ENCODE results near the gene STK17A.

Gene STK17A

GRCh38 chr7:43582503-43583423, at the start of gene STK17A (continued):
- no peak for TF ChIP-seq ZNF280D (tag by site-specific recombination; IDR thresholded peaks at IDR 0.05)
- no peak for TF ChIP-seq ZNF488 (tag by site-specific recombination; IDR thresholded peaks at IDR 0.05)
- TF ChIP-seq INSM2 (tag by site-specific recombination; IDR thresholded peaks at IDR 0.05), result no peak
- TF ChIP-seq ZNF580 (tag by site-specific recombination; IDR thresholded peaks at IDR 0.05), result no peak
- TF ChIP-seq ZNF571 (tag by site-specific recombination; IDR thresholded peaks at IDR 0.05), result no peak
- TF ChIP-seq EGR2 (tag by site-specific recombination; IDR thresholded peaks at IDR 0.05; ENCODE audit: low read depth), result no peak
- no peak for TF ChIP-seq ZNF555 (tag by site-specific recombination; conservative IDR thresholded peaks at IDR 0.05)
- no peak for TF ChIP-seq BCL6B (tag by site-specific recombination; IDR thresholded peaks at IDR 0.05)
- no peak for TF ChIP-seq ZBTB6 (tag by site-specific recombination; IDR thresholded peaks at IDR 0.05)

- ChIA-PET CTCF (no interaction called here), POLR2A (no interaction called here)
- Histone ChIP-seq H3K36me3 (ENCODE audit: control insufficient read depth in 2 of 2, insufficient read depth in 1 of 2, low read length in 2 of 2) (no peaks in the 10 kb centered on the region), H3K4me3 (ENCODE audit: low read depth, low read length) (no peak overlapping the region), H3K4me1 (ENCODE audit: control insufficient read depth, insufficient read depth, low read length) (peaks cover 7% of the 10 kb centered on the region; the same call in 1 of the 2 replicates), H3K9me3 (ENCODE audit: control insufficient read depth, insufficient read depth, low read depth, low read length) (no peaks in the 10 kb centered on the region), H3K27ac (ENCODE audit: extremely low read depth, low read depth, low read length) (no peak overlapping the region)
- TF ChIP-seq REST (tag by site-specific recombination; IDR thresholded peaks at IDR 0.05) (no peak), ZNF157 (tag by site-specific recombination; IDR thresholded peaks at IDR 0.05) (no peak), ZNF768 (tag by site-specific recombination; IDR thresholded peaks at IDR 0.05) (no peak), SETDB1 (IDR thresholded peaks at IDR 0.05; ENCODE audit: insufficient read length, low read length) (no peak), ZNF596 (tag by site-specific recombination; IDR thresholded peaks at IDR 0.05) (no peak), ZNF639 (tag by site-specific recombination; IDR thresholded peaks at IDR 0.05) (no peak), IKZF3 (tag by site-specific recombination; IDR thresholded peaks at IDR 0.05) (no peak), KLF17 (tag by site-specific recombination; IDR thresholded peaks at IDR 0.05) (no peak), ZNF10 (tag by site-specific recombination; IDR thresholded peaks at IDR 0.05) (no peak)
These were observed 49.0 kb upstream of the STK17A start for GRCh38 chr7:43533801-43534479.
